ENCODE results near the gene ADAM8.
"Not testable (repeated sequence)": the region's sequence is repeated elsewhere in the genome, so short reads cannot be mapped to it uniquely, and the experiment has no call there.

DNA sequence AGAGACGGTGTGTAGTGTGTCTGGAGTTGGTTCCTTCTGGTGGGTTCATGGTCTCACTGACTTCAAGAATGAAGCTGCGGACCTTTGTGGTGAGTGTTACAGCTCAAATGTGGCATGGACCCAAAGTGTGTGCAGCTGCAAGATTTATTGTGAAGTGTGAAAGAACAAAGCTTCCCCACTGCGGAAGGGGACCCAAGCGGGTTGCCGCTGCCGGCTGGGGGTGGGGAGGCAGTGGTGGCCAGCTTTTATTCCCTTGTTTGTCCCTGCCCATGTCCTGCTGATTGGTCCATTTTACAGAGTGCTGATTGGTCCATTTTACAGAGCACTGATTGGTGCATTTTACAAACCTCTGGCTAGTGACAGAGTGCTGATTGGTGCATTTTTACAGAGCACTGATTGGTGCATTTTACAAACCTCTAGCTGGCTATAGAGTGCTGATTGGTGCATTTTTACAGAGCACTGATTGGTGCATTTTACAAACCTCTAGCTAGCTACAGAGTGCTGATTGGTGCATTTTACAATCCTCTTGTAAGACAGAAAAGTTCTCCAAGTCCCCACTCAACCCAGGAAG lies 44.3 kb upstream of the ADAM8 start:
- not testable (repeated sequence) for TF ChIP-seq CTCF (IDR thresholded peaks at IDR 0.05; ENCODE audit: control extremely low read depth in 1 of 3, insufficient read depth in 1 of 3, low read depth in 1 of 3, low read length in 3 of 3); CHD1 (IDR thresholded peaks at IDR 0.05; ENCODE audit: low read depth, low read length); TAF7 (optimal IDR thresholded peaks at IDR 0.05; ENCODE audit: borderline replicate concordance, low read depth, low read length); SIX5 (IDR thresholded peaks at IDR 0.05; ENCODE audit: low read depth, low read length)
- TF ChIP-seq, protein P1, sequence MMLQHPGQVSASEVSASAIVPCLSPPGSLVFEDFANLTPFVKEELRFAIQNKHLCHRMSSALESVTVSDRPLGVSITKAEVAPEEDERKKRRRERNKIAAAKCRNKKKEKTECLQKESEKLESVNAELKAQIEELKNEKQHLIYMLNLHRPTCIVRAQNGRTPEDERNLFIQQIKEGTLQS (IDR thresholded peaks at IDR 0.05; ENCODE audit: insufficient read depth, low read depth, low read length), result not testable (repeated sequence)
